T-helper 1 cell treated with Interleukin-12 subunit alpha and Interleukin-12 subunit beta and Interleukin-4 antibody, amounts not matched to agents 30 μg/mL and 1 μg/mL, for 36 hours (primary cell): ENCODE results near the gene NCOA7.
"Not testable (repeated sequence)": the region's sequence is repeated elsewhere in the genome, so short reads cannot be mapped to it uniquely, and the experiment has no call there.

Experiments
- H3K27ac Mint-ChIP-seq: one replicate; pipeline ENCODE4 v1.8.0; 2021; ENCODE audit warnings: mild to moderate bottlenecking, mixed read lengths
- H3K27me3 Mint-ChIP-seq: one replicate; pipeline ENCODE4 v1.8.0; 2021; ENCODE audit warnings: low read depth, mixed read lengths
- H3K36me3 Mint-ChIP-seq: one replicate; pipeline ENCODE4 v1.8.0; 2021; ENCODE audit warnings: low read depth, mixed read lengths
- H3K4me1 Mint-ChIP-seq: one replicate; pipeline ENCODE4 v1.8.0; 2021; ENCODE audit warnings: low read depth, mixed read lengths
- H3K4me3 Mint-ChIP-seq: one replicate; pipeline ENCODE4 v1.8.0; 2021; ENCODE audit warnings: mild to moderate bottlenecking, moderate library complexity, mixed read lengths
- H3K9me3 Mint-ChIP-seq: one replicate; pipeline ENCODE4 v1.8.0; 2021; ENCODE audit warnings: mixed read lengths

The NCOA7 gene

GRCh38 chr6:125793280-125793679, 2.5 kb downstream of the NCOA7 start:
- Mint-ChIP-seq H3K36me3 (peaks cover 11% of the 10 kb centered on the region), H3K9me3 (no peaks in the 10 kb centered on the region), H3K27ac (no peak overlapping the region)

GRCh38 chr6:125793863-125794262, 3.1 kb downstream of the NCOA7 start:
- H3K9me3 Mint-ChIP-seq: no peaks in the 10 kb centered on the region
- no peak overlapping the region for H3K27ac Mint-ChIP-seq
- no peaks in the 10 kb centered on the region for H3K27me3 Mint-ChIP-seq
- peaks cover 48% of the 10 kb centered on the region for H3K4me1 Mint-ChIP-seq
- peak overlapping the region; percentile 28 for H3K4me3 Mint-ChIP-seq
- H3K36me3 Mint-ChIP-seq: peaks cover 11% of the 10 kb centered on the region

More at GRCh38 chr6:125793280-125793679, 2.5 kb downstream of the NCOA7 start:
- H3K4me3 Mint-ChIP-seq: peak overlapping the region; percentile 28
- H3K4me1 Mint-ChIP-seq: peaks cover 46% of the 10 kb centered on the region
- no peaks in the 10 kb centered on the region for H3K27me3 Mint-ChIP-seq

GRCh38 chr6:125794342-125795137, 3.8 kb downstream of the NCOA7 start:
- H3K36me3 Mint-ChIP-seq: peaks cover 14% of the 10 kb centered on the region
- no peaks in the 10 kb centered on the region for H3K9me3 Mint-ChIP-seq
- H3K27ac Mint-ChIP-seq: no peak overlapping the region
- no peak overlapping the region for H3K4me3 Mint-ChIP-seq
- H3K27me3 Mint-ChIP-seq: no peaks in the 10 kb centered on the region
- peaks cover 45% of the 10 kb centered on the region for H3K4me1 Mint-ChIP-seq

- peaks cover 14% of the 10 kb centered on the region for H3K36me3 Mint-ChIP-seq
- no peak overlapping the region for H3K4me3 Mint-ChIP-seq
- no peaks in the 10 kb centered on the region for H3K9me3 Mint-ChIP-seq
- H3K4me1 Mint-ChIP-seq: peaks cover 39% of the 10 kb centered on the region
- no peak overlapping the region for H3K27ac Mint-ChIP-seq
- no peaks in the 10 kb centered on the region for H3K27me3 Mint-ChIP-seq
Measured at GRCh38 chr6:125795301-125795700, 4.5 kb downstream of the NCOA7 start.

- Mint-ChIP-seq H3K4me3 (no peak overlapping the region), H3K9me3 (no peaks in the 10 kb centered on the region), H3K36me3 (peaks cover 20% of the 10 kb centered on the region), H3K4me1 (peaks cover 42% of the 10 kb centered on the region), H3K27ac (no peak overlapping the region), H3K27me3 (no peaks in the 10 kb centered on the region)
Measured at GRCh38 chr6:125797120-125797885, 6.5 kb downstream of the NCOA7 start.

- H3K9me3 Mint-ChIP-seq: no peaks in the 10 kb centered on the region
- peaks cover 40% of the 10 kb centered on the region for H3K4me1 Mint-ChIP-seq
- H3K27me3 Mint-ChIP-seq: no peaks in the 10 kb centered on the region
- H3K27ac Mint-ChIP-seq: no peak overlapping the region
- H3K36me3 Mint-ChIP-seq: peaks cover 21% of the 10 kb centered on the region
- H3K4me3 Mint-ChIP-seq: no peak overlapping the region
Measured at GRCh38 chr6:125797886-125798444, 7.2 kb downstream of the NCOA7 start.

- Mint-ChIP-seq H3K4me1 (peaks cover 37% of the 10 kb centered on the region), H3K4me3 (no peak overlapping the region), H3K36me3 (peaks cover 24% of the 10 kb centered on the region), H3K27me3 (no peaks in the 10 kb centered on the region), H3K27ac (no peak overlapping the region), H3K9me3 (no peaks in the 10 kb centered on the region)
Measured at GRCh38 chr6:125798734-125799508, 8.2 kb downstream of the NCOA7 start.

- no peak overlapping the region for H3K4me3 Mint-ChIP-seq
Measured at GRCh38 chr6:125802383-125802782, 11.6 kb downstream of the NCOA7 start.

GRCh38 chr6:125802943-125803377, 12.2 kb downstream of the NCOA7 start:
- no peaks in the 10 kb centered on the region for H3K9me3 Mint-ChIP-seq
- H3K27ac Mint-ChIP-seq: peak overlapping the region; percentile 16
- peaks cover 22% of the 10 kb centered on the region for H3K36me3 Mint-ChIP-seq
- no peaks in the 10 kb centered on the region for H3K27me3 Mint-ChIP-seq
- no peak overlapping the region for H3K4me3 Mint-ChIP-seq
- H3K4me1 Mint-ChIP-seq: peaks cover 48% of the 10 kb centered on the region

More at GRCh38 chr6:125802383-125802782, 11.6 kb downstream of the NCOA7 start:
- Mint-ChIP-seq H3K27me3 (no peaks in the 10 kb centered on the region), H3K36me3 (peaks cover 25% of the 10 kb centered on the region), H3K9me3 (no peaks in the 10 kb centered on the region), H3K4me1 (peaks cover 47% of the 10 kb centered on the region), H3K27ac (no peak overlapping the region)

- Mint-ChIP-seq H3K36me3 (peaks cover 30% of the 10 kb centered on the region), H3K4me3 (peak overlapping the region; percentile 12), H3K9me3 (no peaks in the 10 kb centered on the region), H3K4me1 (peaks cover 53% of the 10 kb centered on the region), H3K27me3 (no peaks in the 10 kb centered on the region), H3K27ac (peak overlapping the region; percentile 63)
Measured at GRCh38 chr6:125804264-125804663, 13.5 kb downstream of the NCOA7 start.

GRCh38 chr6:125804866-125805425, 14.2 kb downstream of the NCOA7 start:
- peaks cover 30% of the 10 kb centered on the region for H3K36me3 Mint-ChIP-seq
- H3K4me1 Mint-ChIP-seq: peaks cover 53% of the 10 kb centered on the region
- H3K27ac Mint-ChIP-seq: not testable (repeated sequence)

GRCh38 chr6:125806813-125807212, 16.1 kb downstream of the NCOA7 start:
- Mint-ChIP-seq H3K27me3 (no peaks in the 10 kb centered on the region), H3K9me3 (no peaks in the 10 kb centered on the region), H3K27ac (peak overlapping the region; percentile 32), H3K36me3 (peaks cover 27% of the 10 kb centered on the region), H3K4me1 (peaks cover 55% of the 10 kb centered on the region), H3K4me3 (peak overlapping the region; percentile 4)

More at GRCh38 chr6:125804866-125805425, 14.2 kb downstream of the NCOA7 start:
- not testable (repeated sequence) for H3K27me3 Mint-ChIP-seq, H3K4me3 Mint-ChIP-seq, H3K9me3 Mint-ChIP-seq

GRCh38 chr6:125807293-125807692, 16.5 kb downstream of the NCOA7 start:
- peak overlapping the region; percentile 32 for H3K27ac Mint-ChIP-seq

GRCh38 chr6:125808060-125808459, 17.3 kb downstream of the NCOA7 start:
- H3K4me3 Mint-ChIP-seq: peak overlapping the region; percentile 16

More at GRCh38 chr6:125807293-125807692, 16.5 kb downstream of the NCOA7 start:
- Mint-ChIP-seq H3K36me3 (peaks cover 26% of the 10 kb centered on the region), H3K4me3 (peak overlapping the region; percentile 4), H3K27me3 (no peaks in the 10 kb centered on the region), H3K9me3 (no peaks in the 10 kb centered on the region), H3K4me1 (peaks cover 51% of the 10 kb centered on the region)

More at GRCh38 chr6:125808060-125808459, 17.3 kb downstream of the NCOA7 start:
- no peaks in the 10 kb centered on the region for H3K9me3 Mint-ChIP-seq
- no peaks in the 10 kb centered on the region for H3K27me3 Mint-ChIP-seq
- H3K4me1 Mint-ChIP-seq: peaks cover 51% of the 10 kb centered on the region
- peak overlapping the region; percentile 52 for H3K27ac Mint-ChIP-seq
- H3K36me3 Mint-ChIP-seq: peaks cover 29% of the 10 kb centered on the region
